PC-9 (cell line): Measurements from ENCODE around the gene PLXNC1.

Source experiments
- EZH2 ChIP-seq: fragments of 200-600 bp; sonication (generic); IDR thresholded peaks from 2 replicates; pipeline ENCODE4 v1.8.0; 2017; ENCODE audit warnings: antibody characterized with exemption, low read depth
- TF ChIP-seq, protein P1 (sequence below): fragments of 200-600 bp; sonication (generic); conservative IDR thresholded peaks from 2 replicates; pipeline ENCODE4 v1.6.1; 2017; ENCODE audit warnings: mixed run types, antibody characterized with exemption, mild to moderate bottlenecking, moderate library complexity

DNA sequence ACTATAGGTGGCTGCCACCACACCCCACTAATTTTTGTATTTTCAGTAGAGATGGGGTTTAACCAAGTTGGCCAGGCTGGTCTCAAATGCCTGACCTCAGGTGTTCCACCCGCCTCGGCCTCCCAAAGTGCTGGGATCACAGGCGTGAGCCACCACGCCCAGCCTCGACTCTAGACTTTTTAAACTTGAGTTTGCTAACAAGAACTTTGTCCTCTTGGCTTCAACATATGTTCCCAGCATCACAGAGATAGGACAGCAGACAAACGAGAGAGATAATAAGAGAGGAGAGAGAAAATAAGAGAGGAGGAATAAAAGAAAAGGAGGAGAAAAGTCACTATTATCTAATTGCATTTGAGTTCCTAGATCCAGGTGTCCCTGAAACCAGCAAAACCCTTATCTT, 192.2 kb downstream of the PLXNC1 start:
- TF ChIP-seq, protein P1, sequence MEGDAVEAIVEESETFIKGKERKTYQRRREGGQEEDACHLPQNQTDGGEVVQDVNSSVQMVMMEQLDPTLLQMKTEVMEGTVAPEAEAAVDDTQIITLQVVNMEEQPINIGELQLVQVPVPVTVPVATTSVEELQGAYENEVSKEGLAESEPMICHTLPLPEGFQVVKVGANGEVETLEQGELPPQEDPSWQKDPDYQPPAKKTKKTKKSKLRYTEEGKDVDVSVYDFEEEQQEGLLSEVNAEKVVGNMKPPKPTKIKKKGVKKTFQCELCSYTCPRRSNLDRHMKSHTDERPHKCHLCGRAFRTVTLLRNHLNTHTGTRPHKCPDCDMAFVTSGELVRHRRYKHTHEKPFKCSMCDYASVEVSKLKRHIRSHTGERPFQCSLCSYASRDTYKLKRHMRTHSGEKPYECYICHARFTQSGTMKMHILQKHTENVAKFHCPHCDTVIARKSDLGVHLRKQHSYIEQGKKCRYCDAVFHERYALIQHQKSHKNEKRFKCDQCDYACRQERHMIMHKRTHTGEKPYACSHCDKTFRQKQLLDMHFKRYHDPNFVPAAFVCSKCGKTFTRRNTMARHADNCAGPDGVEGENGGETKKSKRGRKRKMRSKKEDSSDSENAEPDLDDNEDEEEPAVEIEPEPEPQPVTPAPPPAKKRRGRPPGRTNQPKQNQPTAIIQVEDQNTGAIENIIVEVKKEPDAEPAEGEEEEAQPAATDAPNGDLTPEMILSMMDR = no peak
- TF ChIP-seq EZH2 = no peak
